A673 (cell line): ENCODE data around the gene CDKL5. TPM values are rescaled to one million over a fixed set of nuclear protein-coding genes. Genes with fewer than 3 reads are reported as not detected.

Experiments
- BruUV-seq: library from RNA; stranded (reverse); fragments of 400-500 nt; replicated peaks from 2 replicates; lab custom pipeline; 2021; lab: Mats Ljungman, UMichigan
- CTCF ChIA-PET: fragments of 300-600 bp; sonication (Branson Sonifier 250); formaldehyde crosslinking; loops from one replicate; lab custom pipeline; 2022; ENCODE audit warnings: antibody characterized with exemption; lab: Charles Lee
- POLR2A ChIA-PET: fragments of 300-600 bp; sonication (Branson Sonifier 250); formaldehyde crosslinking; loops from one replicate; lab custom pipeline; 2022; ENCODE audit warnings: antibody characterized with exemption; ENCODE audit not compliant: low non-redundant PET; lab: Charles Lee
- DNase-seq: peaks from one replicate; pipeline ENCODE4 v3.0.0-alpha.2; 2015; ENCODE audit warnings: low spot score
- H3K27ac ChIP-seq: fragments of 200-600 bp; sonication (generic); 2 replicates; pipeline ENCODE4 v1.5.1; 2016; ENCODE audit warnings: mixed run types, low read depth, mild to moderate bottlenecking, mixed read lengths, antibody characterized with exemption, low read length; ENCODE audit not compliant: poor library complexity, severe bottlenecking
- H3K27me3 ChIP-seq: fragments of 200-600 bp; sonication (generic); replicated peaks from 2 replicates; pipeline ENCODE4 v1.6.1; 2017; ENCODE audit warnings: mixed run types, low read depth, mild to moderate bottlenecking, mixed read lengths, antibody characterized with exemption, low read length; ENCODE audit not compliant: insufficient read depth, poor library complexity
- H3K36me3 ChIP-seq: fragments of 200-600 bp; sonication (generic); 2 replicates; pipeline ENCODE4 v1.6.1; 2016; ENCODE audit warnings: mixed run types, mild to moderate bottlenecking, mixed read lengths, antibody characterized with exemption, low read length; ENCODE audit not compliant: insufficient read depth, poor library complexity, severe bottlenecking
- H3K4me1 ChIP-seq: fragments of 200-600 bp; sonication (generic); 2 replicates; pipeline ENCODE4 v1.6.1; 2017; ENCODE audit warnings: mixed run types, mild to moderate bottlenecking, mixed read lengths, antibody characterized with exemption, low read length; ENCODE audit not compliant: insufficient read depth, poor library complexity, severe bottlenecking
- H3K4me3 ChIP-seq: fragments of 200-600 bp; sonication (generic); 2 replicates; pipeline ENCODE4 v1.5.1; 2016; ENCODE audit warnings: low read depth, mixed run types, mild to moderate bottlenecking, mixed read lengths, low read length; ENCODE audit not compliant: poor library complexity, severe bottlenecking
- H3K9me3 ChIP-seq: fragments of 200-600 bp; sonication (generic); 2 replicates; pipeline ENCODE4 v1.6.1; 2016; ENCODE audit warnings: mixed run types, low read depth, mild to moderate bottlenecking, mixed read lengths, antibody characterized with exemption, low read length; ENCODE audit not compliant: poor library complexity, severe bottlenecking
- EZH2 ChIP-seq: fragments of 200-600 bp; sonication (generic); IDR thresholded peaks from 2 replicates; pipeline ENCODE4 v1.6.1; 2017; ENCODE audit warnings: borderline replicate concordance, low read depth, mild to moderate bottlenecking, mixed read lengths, antibody characterized with exemption, low read length; ENCODE audit not compliant: poor library complexity, severe bottlenecking
- intact Hi-C: fragments of 100-400 bp; cut with micrococcal nuclease; formaldehyde crosslinking; loops from one replicate; pipeline ENCODE4 v1.10.0; 2022; ENCODE audit not compliant: unreplicated experiment
- total RNA-seq: library from RNA; stranded (reverse); gene quantifications from 2 replicates; pipeline ENCODE4 v1.2.3, GENCODE V29; 2021
- TF ChIP-seq, protein P1 (sequence below): fragments of 300-800, 200-600 bp; sonication (generic); conservative IDR thresholded peaks from 2 replicates; pipeline ENCODE4 v1.5.1; 2017; ENCODE audit warnings: low read depth, mild to moderate bottlenecking, antibody characterized with exemption, low read length, moderate library complexity, mixed read lengths

Gene CDKL5
- total RNA-seq, 1 experiment from 2014 or later, result 7.5 TPM

DNA sequence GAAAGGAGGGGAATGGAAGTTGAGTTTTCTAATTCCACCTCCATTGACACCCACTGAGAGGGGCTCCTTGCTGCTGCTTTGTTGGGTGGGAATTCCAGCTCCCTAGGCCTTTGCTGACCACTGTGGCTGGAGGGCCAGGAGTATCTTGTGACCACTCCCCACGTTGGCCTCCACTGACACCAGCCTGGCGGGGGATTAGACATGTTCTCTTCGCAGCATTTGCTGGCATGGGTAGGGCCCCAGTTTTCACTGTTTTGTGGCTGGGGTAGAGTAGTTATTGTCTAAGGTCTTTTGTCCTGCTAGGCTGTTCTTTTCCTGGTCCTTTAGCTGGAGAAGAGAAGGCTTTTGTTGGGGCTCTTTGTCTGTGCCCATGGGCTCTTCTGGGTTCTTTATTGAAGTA is 116.7 kb downstream of the CDKL5 start:
- ChIA-PET CTCF (no interaction called here), POLR2A (no interaction called here)
- no peak for DNase-seq

DNA sequence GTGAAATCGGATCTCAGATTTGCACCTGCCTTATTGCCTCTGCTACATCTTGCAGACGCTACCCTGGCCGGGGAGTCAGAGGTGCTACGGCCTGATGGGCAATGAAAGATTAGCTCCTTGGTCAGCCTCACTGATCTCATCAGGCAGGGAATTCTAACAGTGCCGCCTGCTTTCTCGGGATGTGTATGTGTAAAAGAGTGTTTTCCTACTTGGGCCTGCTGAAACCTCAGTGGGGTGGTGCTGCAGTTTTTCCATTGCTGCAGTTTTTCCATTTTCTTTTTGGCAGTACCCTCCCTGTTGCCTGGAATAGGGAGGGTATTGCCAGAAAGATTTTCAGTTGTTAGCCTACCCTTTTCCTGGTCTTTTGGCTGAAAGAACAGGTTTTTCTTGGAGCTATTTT is 117.5 kb downstream of the CDKL5 start:
- no TSS peak for BruUV-seq
- H3K4me3 ChIP-seq, result no peak overlapping the region
- H3K27ac ChIP-seq, result no peak overlapping the region
- H3K36me3 ChIP-seq, result no peaks in the 10 kb centered on the region
- TF ChIP-seq EZH2, result no peak
- TF ChIP-seq, protein P1, sequence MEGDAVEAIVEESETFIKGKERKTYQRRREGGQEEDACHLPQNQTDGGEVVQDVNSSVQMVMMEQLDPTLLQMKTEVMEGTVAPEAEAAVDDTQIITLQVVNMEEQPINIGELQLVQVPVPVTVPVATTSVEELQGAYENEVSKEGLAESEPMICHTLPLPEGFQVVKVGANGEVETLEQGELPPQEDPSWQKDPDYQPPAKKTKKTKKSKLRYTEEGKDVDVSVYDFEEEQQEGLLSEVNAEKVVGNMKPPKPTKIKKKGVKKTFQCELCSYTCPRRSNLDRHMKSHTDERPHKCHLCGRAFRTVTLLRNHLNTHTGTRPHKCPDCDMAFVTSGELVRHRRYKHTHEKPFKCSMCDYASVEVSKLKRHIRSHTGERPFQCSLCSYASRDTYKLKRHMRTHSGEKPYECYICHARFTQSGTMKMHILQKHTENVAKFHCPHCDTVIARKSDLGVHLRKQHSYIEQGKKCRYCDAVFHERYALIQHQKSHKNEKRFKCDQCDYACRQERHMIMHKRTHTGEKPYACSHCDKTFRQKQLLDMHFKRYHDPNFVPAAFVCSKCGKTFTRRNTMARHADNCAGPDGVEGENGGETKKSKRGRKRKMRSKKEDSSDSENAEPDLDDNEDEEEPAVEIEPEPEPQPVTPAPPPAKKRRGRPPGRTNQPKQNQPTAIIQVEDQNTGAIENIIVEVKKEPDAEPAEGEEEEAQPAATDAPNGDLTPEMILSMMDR, result no peak
- DNase-seq, result no peak
- H3K9me3 ChIP-seq, result no peaks in the 10 kb centered on the region
- POLR2A ChIA-PET, result no interaction called here
- CTCF ChIA-PET, result no interaction called here
- H3K4me1 ChIP-seq, result no peaks in the 10 kb centered on the region
- intact Hi-C loops, result no loop called here
- H3K27me3 ChIP-seq, result peaks cover 11% of the 10 kb centered on the region

More for the DNA sequence above, 116.7 kb downstream of the CDKL5 start:
- H3K9me3 ChIP-seq, result no peaks in the 10 kb centered on the region
- no peaks in the 10 kb centered on the region for H3K36me3 ChIP-seq
- no TSS peak for BruUV-seq
- H3K4me1 ChIP-seq, result no peaks in the 10 kb centered on the region
- peaks cover 14% of the 10 kb centered on the region for H3K27me3 ChIP-seq
- intact Hi-C loops, result no loop called here
- TF ChIP-seq EZH2, result no peak
- TF ChIP-seq, protein P1, result no peak
- H3K4me3 ChIP-seq, result no peak overlapping the region
- no peak overlapping the region for H3K27ac ChIP-seq

DNA sequence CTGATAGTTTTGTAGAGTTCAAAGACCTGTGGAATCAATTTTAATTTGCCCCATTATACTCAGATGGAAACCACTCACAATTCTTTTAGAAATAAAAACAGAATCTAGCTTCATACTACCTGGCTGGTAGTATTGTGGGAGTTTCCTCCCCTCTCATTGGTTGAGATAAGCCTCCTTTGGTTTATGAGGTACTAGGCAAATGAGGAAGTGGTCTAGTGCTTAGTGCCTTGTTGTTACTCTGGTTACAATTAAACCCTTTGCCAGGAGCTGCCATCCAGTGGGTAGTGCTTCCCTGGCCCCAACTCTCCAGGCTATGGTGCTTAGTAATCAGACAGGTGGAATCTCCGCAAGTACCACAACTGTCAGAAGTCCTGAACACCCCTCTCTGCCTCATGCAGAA is 118.3 kb downstream of the CDKL5 start:
- H3K36me3 ChIP-seq, result no peaks in the 10 kb centered on the region
- no peak overlapping the region for H3K4me3 ChIP-seq
- TF ChIP-seq, protein P1, result no peak
- no peak for TF ChIP-seq EZH2
- intact Hi-C loops, result no loop called here
- H3K4me1 ChIP-seq, result no peaks in the 10 kb centered on the region
- no peaks in the 10 kb centered on the region for H3K9me3 ChIP-seq
- ChIA-PET CTCF (no interaction called here), POLR2A (no interaction called here)
- H3K27ac ChIP-seq, result no peak overlapping the region
- BruUV-seq, result no TSS peak
- H3K27me3 ChIP-seq, result peaks cover 11% of the 10 kb centered on the region
- DNase-seq, result no peak
